GM21786 (cell line): ENCODE results near the gene HTR1E.
"Not testable (repeated sequence)": the region's sequence is repeated elsewhere in the genome, so short reads cannot be mapped to it uniquely, and the experiment has no call there.

Source experiments
- ATAC-seq: cut with Tn5 transposase; IDR thresholded peaks from one replicate; pipeline ENCODE4 v1.9.1; 2021; ENCODE audit not compliant: unreplicated experiment

HTR1E gene

DNA sequence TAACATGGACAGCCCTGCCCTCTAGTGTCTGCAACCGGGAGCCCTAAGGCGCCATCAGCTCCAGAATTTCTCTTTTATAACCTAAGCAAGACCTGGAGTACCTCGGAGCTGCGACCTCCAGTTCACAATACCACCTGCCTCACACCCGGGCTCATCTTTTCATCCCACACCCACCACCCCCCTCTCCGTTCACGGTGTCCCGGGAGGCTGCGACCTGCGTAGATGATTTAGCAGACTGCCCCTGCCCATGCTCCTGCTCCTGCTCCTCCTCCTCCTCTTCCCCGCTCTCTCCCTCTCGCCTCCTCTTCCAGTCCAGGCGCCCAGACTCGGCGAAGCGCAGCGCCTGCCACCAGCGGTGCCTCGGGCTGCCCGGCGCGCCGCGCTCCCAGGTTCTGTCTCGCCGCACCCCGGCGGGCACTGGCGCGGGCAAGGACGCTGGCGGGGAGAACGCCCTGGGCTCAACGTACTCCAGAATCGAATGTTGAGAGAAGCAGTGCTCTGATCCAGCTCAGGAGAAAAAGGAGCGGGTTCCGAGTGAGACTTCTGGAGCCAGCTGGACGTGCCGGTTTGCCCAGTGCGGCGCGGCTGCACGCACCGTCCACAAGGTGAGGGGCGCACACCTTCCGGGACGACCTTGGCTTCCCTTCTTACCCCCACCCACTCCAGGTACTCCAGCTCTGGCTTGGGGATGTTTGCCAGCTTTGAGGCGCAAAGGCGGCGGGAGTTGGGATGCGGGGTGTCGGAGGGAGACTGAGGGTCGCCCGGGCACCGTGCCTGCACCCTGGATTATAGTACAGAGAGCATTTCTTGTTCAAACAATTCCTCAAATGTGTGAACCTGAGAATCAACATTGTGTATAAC lies at the start of gene HTR1E:
TSS of gene HTR1E (plus strand) at position 310 of the 861 bp plus-strand sequence. CDS start 77,807 bp downstream, outside the sequence.
- peak; percentile 61 for ATAC-seq

GRCh38 chr6:86888301-86888700 lies 49.0 kb upstream of the HTR1E start:
- ATAC-seq = no peak

- not testable (repeated sequence) for ATAC-seq
Measured at GRCh38 chr6:86897265-86897664, 40.1 kb upstream of the HTR1E start.

GRCh38 chr6:86913795-86914194 lies 23.5 kb upstream of the HTR1E start:
- no peak for ATAC-seq

DNA sequence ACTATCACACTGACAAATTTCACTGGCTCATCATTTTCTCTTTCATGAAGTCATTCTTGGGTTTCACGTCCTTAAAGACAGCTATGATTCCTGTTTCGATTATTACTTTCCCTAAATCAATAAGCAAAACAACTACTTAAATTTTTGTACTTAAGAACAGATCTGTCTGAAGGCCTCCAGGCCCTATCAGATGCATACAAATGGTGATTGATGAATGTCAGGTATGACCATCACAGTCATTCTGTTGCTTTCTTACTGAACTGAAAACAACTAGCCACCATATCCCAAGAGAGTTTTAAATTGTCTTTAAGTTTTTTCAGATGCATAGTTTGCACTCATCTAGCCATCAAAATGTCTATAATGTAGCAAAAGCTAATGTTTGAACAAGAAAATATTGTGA lies 20.9 kb upstream of the HTR1E start:
- no peak for ATAC-seq

DNA sequence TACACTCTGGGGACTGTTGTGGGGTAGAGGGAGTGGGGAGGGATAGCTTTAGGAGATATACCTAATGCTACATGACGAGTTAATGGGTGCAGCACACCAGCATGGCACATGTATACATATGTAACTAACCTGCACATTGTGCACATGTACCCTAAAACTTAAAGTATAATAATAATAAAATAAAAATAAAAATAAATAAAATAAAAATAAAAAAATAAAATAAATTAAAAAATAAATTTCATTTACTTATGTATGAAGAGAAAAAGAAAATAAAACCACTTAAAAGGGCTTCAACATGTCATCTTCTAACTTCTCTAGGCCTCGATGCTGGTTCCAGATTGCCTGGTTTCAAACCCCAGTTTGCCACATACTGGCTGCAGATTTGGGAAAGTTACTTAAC lies 10.2 kb upstream of the HTR1E start:
- not testable (repeated sequence) for ATAC-seq

GRCh38 chr6:86927859-86928258 lies 9.5 kb upstream of the HTR1E start:
- ATAC-seq = not testable (repeated sequence)

GRCh38 chr6:86934365-86934764 lies 3.0 kb upstream of the HTR1E start:
- no peak for ATAC-seq

- no peak for ATAC-seq
Measured at GRCh38 chr6:86936834-86937218, 502 bp upstream of the HTR1E start.

DNA sequence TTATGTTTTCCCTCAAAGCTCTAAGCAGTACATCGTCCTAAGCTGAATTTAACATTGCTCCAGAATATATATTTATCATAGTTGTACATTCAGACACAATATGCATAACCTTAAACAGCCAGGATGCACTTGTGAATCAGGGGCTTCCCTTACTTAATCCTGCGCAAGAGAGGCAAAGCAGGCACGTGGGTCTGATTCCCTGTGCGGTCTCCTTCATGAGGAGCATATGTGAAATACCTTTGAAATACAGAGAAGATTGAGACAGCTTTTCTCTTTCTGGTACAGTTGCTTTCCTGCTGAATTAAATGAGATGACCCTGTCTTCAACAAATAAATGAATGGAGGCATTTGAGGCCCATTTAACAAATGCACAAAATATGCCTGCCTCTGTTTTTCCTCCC lies 1.5 kb downstream of the HTR1E start:
- ATAC-seq = no peak

GRCh38 chr6:86941461-86941860 lies 4.1 kb downstream of the HTR1E start:
- no peak for ATAC-seq

- no peak for ATAC-seq
Measured at GRCh38 chr6:86942769-86943516, 5.6 kb downstream of the HTR1E start.

- no peak for ATAC-seq
Measured at GRCh38 chr6:86943819-86944407, 6.6 kb downstream of the HTR1E start.

DNA sequence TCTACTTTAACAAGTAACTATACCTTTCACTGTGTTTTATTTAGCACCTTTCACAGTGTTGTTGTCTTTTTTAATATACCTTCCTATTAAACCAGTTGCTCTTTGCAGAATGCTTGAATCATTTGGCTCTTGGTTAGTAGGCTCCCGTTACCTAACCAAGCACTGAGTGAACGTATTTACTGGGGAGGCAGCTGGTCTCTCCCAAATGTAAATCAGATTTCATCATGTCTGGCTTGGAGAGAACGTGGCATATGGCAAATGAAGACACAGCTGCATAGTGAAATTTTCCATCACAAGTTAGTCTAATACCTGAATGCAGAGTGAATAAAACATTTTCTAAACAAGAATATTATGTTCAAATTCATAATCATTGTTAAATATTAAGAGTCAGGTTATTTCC lies 12.4 kb downstream of the HTR1E start:
- no peak for ATAC-seq

GRCh38 chr6:86952991-86953390 lies 15.7 kb downstream of the HTR1E start:
- no peak for ATAC-seq

DNA sequence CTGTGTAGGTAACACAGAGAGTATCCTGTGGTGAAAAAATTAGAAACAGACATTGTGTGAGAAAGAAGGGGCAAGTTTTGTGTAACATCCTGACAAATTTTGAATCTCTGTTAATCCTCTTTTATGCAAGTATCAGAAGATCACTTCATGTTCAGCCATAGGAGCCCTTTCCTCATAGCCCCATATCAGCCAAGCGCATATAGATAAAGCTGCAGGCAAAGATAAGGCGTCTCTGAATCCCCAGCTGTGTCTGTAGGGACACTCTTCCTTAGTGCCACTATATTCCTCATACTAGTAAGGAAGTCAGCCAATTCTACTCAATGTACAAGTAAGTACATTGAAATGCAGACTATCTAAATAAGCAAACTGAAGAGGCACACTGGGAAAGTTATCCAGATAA lies 22.3 kb downstream of the HTR1E start:
- ATAC-seq = no peak

- no peak for ATAC-seq
Measured at GRCh38 chr6:86961455-86962200, 24.3 kb downstream of the HTR1E start.

DNA sequence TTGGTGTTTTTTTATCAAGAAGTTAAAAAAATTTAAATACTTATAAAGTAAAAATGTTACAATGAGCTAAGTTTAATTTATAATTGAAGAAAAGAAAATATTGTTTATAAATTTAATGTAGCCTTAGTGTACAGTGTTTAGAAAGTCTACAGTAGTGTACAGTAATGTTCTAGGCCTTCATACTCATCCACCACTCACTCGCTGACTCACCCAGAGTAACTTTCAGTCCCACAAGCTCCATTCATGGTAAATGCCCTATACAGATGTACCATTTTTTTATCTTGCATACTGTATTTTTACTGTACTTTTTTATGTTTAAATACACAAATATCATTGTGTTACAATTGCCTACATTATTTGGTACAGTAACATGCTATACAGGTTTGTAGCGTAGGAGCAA lies 26.0 kb downstream of the HTR1E start:
- ATAC-seq = no peak

- no peak for ATAC-seq
Measured at GRCh38 chr6:86964029-86964579, 26.8 kb downstream of the HTR1E start.

- no peak for ATAC-seq
Measured at GRCh38 chr6:86966271-86966670, 28.9 kb downstream of the HTR1E start.

- no peak for ATAC-seq
Measured at GRCh38 chr6:86969573-86969972, 32.2 kb downstream of the HTR1E start.
